Stimulated activated CD8-positive, alpha-beta memory T cell treated with anti-CD3 and anti-CD28 coated beads, Interleukin-12 subunit alpha, Interleukin-12 subunit beta, amount 100 ng/mL, for 4 hours (primary cell): ENCODE data around the gene MPND.

Experiments used
- DNase-seq: peaks from one replicate; pipeline ENCODE4 v3.0.0-alpha.2; 2020; ENCODE audit warnings: low read depth

Gene MPND

GRCh38 chr19:4403005-4403761, 59.8 kb downstream of the MPND start:
- no peak for DNase-seq

GRCh38 chr19:4405977-4406376, 62.6 kb downstream of the MPND start:
- DNase-seq, result no peak

- DNase-seq, result no peak
These were observed 63.3 kb downstream of the MPND start for GRCh38 chr19:4406626-4407025.

GRCh38 chr19:4409123-4409933, 66.0 kb downstream of the MPND start:
- no peak for DNase-seq
